WTC11 (cell line): ENCODE data around the gene CLEC2A.

ENCODE experiments used
- ARID4B ChIP-seq: sonication (generic); formaldehyde crosslinking; IDR thresholded peaks from 2 replicates; pipeline ENCODE4 v1.8.0; 2023; ENCODE audit warnings: missing genetic modification reagents, mild to moderate bottlenecking, borderline replicate concordance
- ATF2 ChIP-seq: sonication (generic); formaldehyde crosslinking; IDR thresholded peaks from 2 replicates; pipeline ENCODE4 v1.8.1; 2022; ENCODE audit warnings: low read depth, missing genetic modification reagents, borderline replicate concordance
- ATF3 ChIP-seq: sonication (generic); formaldehyde crosslinking; conservative IDR thresholded peaks from 2 replicates; pipeline ENCODE4 v1.8.1; 2022; ENCODE audit warnings: mild to moderate bottlenecking, missing genetic modification reagents
- CTCF ChIP-seq: fragments of 200-600 bp; IDR thresholded peaks from 2 replicates; pipeline ENCODE4 v1.8.0; 2022; ENCODE audit warnings: antibody characterized with exemption
- ESRRA ChIP-seq: sonication (generic); formaldehyde crosslinking; IDR thresholded peaks from 2 replicates; pipeline ENCODE4 v1.8.1; 2022; ENCODE audit warnings: mild to moderate bottlenecking, missing genetic modification reagents, borderline replicate concordance
- JUN ChIP-seq: sonication (generic); formaldehyde crosslinking; IDR thresholded peaks from 2 replicates; pipeline ENCODE4 v1.8.0; 2023; ENCODE audit warnings: mild to moderate bottlenecking, missing genetic modification reagents
- MAX ChIP-seq: sonication (generic); formaldehyde crosslinking; IDR thresholded peaks from 2 replicates; pipeline ENCODE4 v1.8.0; 2022; ENCODE audit warnings: mild to moderate bottlenecking, missing genetic modification reagents
- MLX ChIP-seq: sonication (generic); formaldehyde crosslinking; IDR thresholded peaks from 2 replicates; pipeline ENCODE4 v1.8.1; 2023; ENCODE audit warnings: mild to moderate bottlenecking, missing genetic modification reagents, moderate library complexity
- NR3C1 ChIP-seq: sonication (generic); formaldehyde crosslinking; conservative IDR thresholded peaks from 2 replicates; pipeline ENCODE4 v1.8.1; 2023; ENCODE audit warnings: low read depth, mild to moderate bottlenecking, missing genetic modification reagents
- RELA ChIP-seq: sonication (generic); formaldehyde crosslinking; IDR thresholded peaks from 2 replicates; pipeline ENCODE4 v1.8.1; 2022; ENCODE audit warnings: missing genetic modification reagents, mild to moderate bottlenecking, borderline replicate concordance
- TEAD4 ChIP-seq: sonication (generic); formaldehyde crosslinking; IDR thresholded peaks from 2 replicates; pipeline ENCODE4 v1.8.0; 2022; ENCODE audit warnings: mild to moderate bottlenecking, missing genetic modification reagents
- USF2 ChIP-seq: sonication (generic); formaldehyde crosslinking; IDR thresholded peaks from 2 replicates; pipeline ENCODE4 v1.8.1; 2023; ENCODE audit warnings: mild to moderate bottlenecking, missing genetic modification reagents, moderate library complexity
- ZNF423 ChIP-seq: fragments of 250-450 bp; sonication (Bioruptor Pico); IDR thresholded peaks from 2 replicates; pipeline ENCODE4 v2.1.2; 2022; ENCODE audit warnings: mild to moderate bottlenecking, moderate library complexity
- ZNF671 ChIP-seq: fragments of 250-450 bp; sonication (Bioruptor Pico); IDR thresholded peaks from 2 replicates; pipeline ENCODE4 v1.8.0; 2021; ENCODE audit warnings: mild to moderate bottlenecking

GRCh38 chr12:9920451-9920850, 11.7 kb downstream of the CLEC2A start:
- TF ChIP-seq CTCF (no peak), NR3C1 (CRISPR knock-in tag) (no peak), ZNF423 (CRISPR knock-in tag) (no peak), ARID4B (CRISPR knock-in tag) (no peak), MAX (CRISPR knock-in tag) (no peak), TEAD4 (CRISPR knock-in tag) (no peak), ZNF671 (no peak), ESRRA (CRISPR knock-in tag) (no peak), JUN (CRISPR knock-in tag) (no peak), RELA (CRISPR knock-in tag) (no peak), ATF2 (CRISPR knock-in tag) (no peak), USF2 (CRISPR knock-in tag) (no peak), ATF3 (CRISPR knock-in tag) (no peak), MLX (no peak)
